HG03103 (cell line): Measurements from ENCODE around the gene SEM1.
"Not testable (repeated sequence)": the region's sequence is repeated elsewhere in the genome, so short reads cannot be mapped to it uniquely, and the experiment has no call there.

Experiments used
- ATAC-seq: cut with Tn5 transposase; IDR thresholded peaks from one replicate; pipeline ENCODE4 v1.9.1; 2021; ENCODE audit warnings: low read depth; ENCODE audit not compliant: unreplicated experiment

SEM1 gene

DNA sequence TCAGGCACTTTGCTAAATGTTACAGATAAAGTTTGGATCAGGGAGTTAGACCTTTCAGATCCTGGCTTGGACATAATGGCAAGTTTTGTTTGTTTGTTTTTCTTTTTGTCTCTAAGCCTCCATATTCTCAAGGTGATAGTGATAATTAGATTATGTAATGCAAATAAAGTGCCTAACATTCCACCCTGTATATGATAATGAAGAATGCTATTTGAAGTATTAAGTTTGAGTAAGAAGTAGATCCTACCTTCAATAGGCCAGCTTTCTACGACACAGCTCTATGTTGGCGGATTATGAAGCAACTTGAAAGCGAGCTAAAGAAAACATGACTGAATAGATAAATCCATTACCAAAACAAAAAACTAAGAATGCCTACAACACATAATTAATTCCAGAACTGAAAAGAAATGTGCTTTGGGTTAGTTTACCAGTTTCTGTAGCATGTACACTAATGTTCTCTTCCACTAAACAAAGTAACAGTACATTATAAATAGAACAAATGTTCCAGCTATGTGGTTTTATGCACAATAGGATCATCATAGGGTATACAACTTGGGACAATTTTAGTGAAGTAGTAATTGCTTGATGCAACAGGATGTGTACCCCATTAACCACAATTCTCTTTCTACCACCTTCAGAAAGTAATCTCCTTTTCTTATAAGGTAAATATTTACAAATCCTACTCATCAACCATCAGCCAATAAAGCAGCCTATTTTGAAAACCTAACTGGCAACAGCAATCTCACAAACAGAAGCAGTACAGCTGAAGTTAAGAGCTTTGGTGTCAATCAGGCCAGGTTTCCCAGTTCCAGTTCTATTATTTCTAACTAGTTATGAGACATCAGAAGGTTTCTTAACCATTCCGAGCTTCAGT is 1.5 kb downstream of the SEM1 start:
- ATAC-seq: no peak

DNA sequence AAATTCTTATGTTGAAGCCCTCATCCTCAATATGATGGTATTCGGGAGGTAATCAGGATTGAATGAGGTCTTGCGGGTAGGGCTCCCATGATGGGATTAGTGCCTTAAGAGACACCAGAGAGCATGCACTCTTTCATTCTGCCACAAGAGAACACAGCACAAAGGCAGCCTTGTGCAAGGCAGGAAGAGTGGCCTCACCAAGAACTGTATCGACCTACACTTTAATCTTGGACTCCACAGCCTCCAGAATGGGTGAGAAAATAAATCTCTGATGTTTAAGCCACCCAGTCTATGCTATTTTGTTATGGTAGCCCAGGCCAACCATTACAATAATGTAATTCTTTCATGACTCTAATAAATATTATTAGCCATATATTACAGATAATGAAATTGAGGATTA is 8.4 kb downstream of the SEM1 start:
- no peak for ATAC-seq

DNA sequence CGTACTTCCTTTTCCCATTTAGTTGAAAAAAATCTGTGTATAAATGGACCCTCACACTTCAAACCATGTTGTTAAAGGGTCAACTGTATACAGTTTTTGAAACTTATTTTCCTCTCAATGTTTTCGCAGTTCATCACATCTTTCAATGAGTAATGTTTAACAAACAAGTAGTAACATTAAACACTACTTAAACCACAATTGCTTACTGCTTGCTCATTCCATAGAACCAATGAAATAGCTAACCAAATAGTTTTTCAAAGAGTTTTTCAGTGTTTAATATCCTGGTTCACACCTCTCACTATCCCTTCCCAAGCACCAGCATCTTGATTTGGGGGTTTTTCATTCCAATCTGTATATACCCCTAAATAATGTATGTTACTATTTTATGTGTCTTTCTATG is 9.1 kb downstream of the SEM1 start:
- ATAC-seq: no peak

DNA sequence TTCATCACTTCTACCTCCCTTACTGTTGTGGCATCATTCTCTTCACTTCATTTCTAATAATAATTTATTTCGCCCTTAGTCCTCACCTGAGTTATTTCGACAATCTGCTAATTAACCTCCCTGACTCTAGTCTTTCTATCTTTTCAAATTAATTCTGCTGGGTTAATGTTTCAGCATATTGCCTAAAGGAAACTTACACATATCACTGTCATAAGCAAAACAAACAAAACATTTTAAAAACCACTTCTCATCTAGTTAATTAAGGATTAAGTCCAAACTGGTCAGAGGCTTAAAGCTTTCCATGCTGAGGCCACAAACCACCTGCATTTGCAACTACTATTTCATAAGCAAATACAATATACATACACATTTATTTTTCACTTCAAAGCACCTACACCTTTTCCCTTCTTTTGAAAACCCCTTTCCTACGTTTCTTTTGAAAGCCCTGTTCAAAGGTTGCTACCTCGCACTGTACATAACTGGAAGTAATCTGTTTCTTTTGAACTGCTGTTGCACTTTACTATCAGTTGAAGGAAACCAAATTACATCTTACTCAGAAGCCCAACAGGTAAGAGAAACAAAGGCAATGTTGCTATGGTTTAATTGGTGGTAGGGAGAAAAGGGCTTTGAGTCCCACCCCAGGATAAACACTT is 10.3 kb downstream of the SEM1 start:
- ATAC-seq: no peak

DNA sequence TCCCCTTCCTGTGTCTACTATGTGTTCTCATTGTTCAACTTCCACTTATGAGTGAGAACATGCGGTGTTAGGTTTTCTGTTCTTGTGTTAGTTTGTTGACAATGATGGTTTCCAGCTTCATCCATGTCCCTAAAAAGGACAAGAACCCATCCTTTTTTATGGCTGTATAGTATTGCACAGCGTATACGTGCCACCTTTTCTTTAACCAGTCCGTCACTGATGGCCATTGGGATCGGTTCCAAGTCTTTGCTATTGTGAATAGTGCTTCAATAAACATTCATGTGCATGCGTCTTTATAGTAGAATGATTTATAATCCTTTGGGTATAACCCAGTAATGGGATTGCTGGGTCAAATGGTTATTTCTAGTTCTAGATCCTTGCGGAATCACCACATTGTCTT is 11.2 kb downstream of the SEM1 start:
- not testable (repeated sequence) for ATAC-seq

DNA sequence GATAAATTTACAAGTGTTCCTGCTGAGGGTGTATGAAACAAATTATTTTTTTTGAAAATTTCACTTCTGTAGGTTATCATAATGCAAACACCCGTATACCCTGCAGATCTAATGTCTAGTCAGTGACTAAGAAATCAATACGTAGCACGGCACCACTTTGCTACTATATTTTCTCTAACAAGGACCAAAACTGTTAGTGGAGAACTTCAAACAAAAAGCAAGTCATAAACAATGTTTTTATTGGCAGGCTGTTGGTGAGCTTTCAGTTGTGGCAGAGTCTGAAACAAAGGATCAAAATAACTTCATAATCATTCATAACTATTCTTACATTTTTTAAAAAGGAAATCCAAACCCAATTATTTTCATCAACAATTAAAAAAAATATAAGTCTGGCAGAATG is 11.8 kb downstream of the SEM1 start:
- ATAC-seq: no peak

DNA sequence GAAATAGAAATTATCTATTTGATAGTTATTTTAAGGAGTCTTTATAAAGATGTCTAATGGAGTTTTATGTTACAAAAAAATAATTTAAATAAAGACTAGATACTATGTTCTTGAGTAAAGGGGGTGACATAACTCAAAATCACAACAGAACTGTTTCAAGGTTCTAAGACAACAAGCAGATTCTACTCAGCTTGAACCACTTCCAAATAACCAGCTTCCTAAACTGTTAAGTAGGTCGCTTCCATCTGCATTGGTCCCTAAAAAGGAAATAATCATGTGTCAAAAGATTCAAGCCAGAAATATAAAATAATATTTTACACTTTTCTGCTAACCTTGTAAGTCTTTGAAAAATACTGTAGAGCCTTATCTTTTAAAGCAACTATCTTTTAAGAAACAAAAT is 14.1 kb downstream of the SEM1 start:
- ATAC-seq: no peak

DNA sequence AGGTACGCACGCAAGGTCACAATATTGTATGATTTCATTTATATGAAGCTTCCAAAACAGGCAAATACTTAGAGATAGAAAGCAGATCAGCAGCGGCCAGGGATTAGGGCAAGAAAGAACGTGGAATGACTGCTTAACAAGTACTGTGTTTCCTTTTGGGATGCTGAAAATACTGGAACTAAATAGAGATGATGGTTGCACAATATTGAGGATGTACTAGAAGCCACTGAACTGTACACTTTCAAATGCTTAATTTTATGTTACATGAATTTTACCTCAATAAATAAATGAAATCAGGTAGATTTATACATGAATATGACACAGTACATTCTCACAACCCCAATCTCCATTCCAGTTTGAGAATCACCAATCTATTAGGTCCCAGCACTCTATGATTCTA is 15.6 kb downstream of the SEM1 start:
- no peak for ATAC-seq

DNA sequence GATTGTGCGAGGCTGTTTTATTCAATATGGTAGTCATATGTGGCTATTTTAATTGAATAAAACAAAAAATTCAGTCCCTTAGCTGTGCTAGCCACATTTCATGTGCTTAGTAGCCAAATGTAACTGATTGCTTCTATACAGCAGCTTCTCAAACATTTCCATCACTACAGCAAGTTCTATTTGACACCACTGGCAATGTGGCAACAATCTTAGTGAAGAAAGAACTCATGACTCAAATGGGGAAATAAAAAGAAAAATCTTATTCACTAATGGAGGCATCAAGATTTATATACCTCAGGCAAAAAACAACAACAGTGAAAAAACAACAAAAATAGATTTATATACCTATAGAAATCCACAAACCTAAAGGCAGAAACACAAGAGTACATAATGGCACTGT is 17.9 kb downstream of the SEM1 start:
- ATAC-seq: no peak

DNA sequence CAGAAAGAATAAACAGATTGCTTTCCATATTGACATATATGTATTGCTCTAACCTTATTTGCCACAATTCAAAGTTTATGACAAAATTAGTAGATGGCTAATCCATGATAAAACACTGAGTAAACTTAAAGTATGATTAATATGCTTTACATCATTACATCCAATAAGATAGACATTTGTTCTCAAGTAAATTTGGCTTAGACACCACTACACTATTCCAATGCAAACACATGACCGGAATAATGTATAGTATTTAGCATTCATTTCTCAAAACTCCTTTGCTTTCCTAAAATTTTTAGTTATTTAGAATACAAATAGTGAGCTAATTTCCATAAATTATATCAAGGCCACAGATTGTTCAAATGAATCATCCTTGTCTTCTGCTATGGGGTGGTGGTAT is 20.2 kb downstream of the SEM1 start:
- no peak for ATAC-seq

DNA sequence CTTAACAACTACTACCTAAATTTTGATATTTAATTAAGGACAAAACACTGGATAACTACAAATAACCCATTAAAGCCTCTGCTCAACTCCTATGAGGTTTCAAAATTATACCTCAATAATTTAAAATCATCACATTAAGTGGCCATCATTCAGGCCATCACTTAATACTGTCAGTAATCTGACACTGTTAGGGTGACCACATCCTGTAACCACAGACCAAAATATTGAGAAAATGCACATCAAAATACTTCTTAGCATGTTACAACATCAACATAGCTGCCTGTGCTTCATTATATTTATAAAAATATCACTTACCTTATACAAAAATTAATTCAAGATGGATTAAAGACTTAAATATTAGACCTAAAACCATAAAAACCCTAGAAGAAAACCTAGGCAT is 23.3 kb downstream of the SEM1 start:
- ATAC-seq: no peak

DNA sequence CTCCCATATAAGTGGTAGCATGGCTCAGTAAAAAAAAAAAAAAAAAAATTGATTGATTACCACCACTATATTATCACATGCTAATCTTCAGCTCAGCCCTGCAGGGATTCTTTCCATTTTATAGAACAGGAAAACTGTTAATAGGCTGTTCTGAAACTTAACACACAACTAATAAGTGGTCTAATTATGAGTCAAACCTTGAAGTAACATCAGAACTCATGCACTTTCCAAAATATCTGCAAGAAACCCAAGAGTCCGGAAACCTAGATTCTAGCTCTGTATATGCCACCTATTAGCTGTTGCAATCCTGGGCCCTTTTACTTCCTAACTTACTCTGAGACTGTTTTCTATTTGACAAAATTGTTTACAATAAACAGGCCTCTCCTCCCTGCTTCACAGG is 23.9 kb downstream of the SEM1 start:
- ATAC-seq: peak; percentile 56

DNA sequence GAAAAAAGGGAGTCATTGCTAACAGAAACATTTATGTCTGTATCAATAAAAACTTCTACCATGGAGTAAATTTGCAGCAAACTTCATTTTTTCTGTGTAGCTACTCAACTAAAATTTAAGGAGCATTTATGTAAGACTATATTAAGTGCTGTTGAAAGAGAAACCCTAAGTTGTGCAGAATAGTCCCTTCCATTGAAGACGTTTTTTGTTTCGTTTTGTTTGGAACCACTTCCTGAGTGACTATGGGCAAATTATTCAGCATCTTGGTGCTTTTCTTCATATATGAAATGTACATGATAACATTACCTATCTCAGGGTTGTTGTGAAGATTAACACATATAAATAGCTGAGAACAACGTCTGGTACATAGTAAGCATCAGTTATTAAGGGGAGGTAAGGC is 24.3 kb downstream of the SEM1 start:
- ATAC-seq: peak; percentile 61

DNA sequence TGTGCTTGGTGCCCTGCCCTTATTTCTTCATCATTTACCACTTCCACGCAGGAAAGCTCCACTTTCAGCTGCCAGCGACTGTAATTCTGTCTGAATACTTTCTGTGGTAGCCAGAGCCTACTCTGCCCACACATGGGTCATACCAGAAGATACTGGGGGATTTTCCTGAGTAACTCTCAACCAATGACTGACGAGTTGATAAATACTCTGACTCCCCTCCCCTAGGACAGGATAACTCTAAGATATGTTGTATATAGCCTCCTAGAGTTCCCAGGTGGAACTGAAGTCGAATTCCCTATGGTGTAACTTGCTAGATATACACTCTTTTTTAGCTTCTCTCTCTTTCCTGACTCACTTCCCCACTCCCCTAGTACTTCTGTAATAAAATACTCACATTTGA is 29.8 kb downstream of the SEM1 start:
- no peak for ATAC-seq

DNA sequence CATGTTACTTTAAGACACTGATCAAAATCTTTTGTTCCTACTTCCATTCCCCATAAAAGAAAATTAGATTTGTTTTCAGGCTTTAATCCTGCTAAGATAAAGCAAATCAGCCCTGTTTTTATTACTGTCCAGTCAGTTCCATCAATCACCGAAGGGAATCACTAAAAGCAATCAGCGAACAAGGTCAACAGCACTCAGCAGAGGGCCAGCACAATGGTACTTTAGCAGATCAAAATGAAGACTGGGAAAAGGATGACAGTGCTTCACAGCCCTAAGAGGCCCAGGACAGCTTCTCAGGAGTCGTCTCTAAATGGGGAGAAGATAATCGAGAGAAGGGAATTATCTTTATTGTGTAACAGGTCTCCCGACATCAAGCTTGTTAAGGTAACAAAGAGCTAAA is 32.7 kb downstream of the SEM1 start:
- ATAC-seq: no peak

DNA sequence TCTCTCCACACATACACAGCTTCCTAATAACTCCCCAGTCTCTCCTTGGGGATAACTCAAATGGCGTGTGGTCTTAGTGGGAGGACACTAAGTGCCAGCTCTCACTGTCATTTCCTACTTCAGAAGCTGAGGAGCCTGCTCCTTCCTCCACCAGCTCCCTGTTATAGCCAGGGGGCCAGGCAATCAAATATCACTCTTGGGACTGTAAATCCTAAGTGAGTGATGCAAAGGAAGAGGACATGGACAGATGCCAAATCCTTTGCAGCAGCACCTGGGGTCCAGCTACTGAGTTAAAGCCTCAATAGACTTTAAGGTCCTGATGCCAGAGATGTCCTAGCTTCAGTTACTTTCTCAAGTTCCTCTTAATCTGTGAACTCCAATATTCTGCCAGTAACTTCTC is 34.1 kb downstream of the SEM1 start:
- no peak for ATAC-seq

DNA sequence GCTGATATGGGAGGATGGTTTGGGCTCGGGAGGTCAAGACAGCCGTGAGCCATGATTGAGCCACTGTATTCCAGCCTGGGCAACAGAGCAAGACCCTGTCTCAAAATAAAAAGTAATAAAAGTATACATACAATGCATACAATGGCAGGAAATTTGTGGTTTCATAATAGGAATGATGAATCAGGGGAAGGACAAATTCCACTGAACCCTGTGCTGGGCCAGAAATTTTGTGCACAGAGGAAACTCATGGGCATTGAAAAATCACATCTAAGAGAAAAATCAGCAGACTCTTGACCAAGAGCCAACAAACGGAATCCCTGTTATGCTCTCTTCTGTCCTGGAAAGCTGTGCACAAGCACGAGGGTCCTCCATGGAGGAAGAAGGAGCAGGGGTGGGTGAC is 35.1 kb downstream of the SEM1 start:
- ATAC-seq: no peak

DNA sequence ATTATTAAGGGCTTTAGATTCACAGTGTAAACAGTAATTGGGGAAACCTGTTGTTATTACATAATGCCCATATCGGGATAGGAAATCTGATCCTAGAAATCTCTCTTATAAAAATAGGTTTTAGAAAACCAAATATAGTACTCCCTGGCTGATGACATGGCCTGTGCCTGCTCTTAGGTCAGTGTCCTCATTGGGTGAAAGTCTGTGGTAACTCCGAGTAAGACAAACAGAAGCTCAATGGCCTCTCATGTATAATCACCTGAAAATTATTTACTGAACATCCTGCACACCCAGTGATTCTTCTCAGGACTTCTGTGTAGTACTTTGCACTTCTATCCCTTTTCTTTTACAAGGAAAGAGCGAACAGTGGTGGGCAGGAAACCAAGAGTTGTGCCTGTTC is 37.8 kb downstream of the SEM1 start:
- no peak for ATAC-seq

DNA sequence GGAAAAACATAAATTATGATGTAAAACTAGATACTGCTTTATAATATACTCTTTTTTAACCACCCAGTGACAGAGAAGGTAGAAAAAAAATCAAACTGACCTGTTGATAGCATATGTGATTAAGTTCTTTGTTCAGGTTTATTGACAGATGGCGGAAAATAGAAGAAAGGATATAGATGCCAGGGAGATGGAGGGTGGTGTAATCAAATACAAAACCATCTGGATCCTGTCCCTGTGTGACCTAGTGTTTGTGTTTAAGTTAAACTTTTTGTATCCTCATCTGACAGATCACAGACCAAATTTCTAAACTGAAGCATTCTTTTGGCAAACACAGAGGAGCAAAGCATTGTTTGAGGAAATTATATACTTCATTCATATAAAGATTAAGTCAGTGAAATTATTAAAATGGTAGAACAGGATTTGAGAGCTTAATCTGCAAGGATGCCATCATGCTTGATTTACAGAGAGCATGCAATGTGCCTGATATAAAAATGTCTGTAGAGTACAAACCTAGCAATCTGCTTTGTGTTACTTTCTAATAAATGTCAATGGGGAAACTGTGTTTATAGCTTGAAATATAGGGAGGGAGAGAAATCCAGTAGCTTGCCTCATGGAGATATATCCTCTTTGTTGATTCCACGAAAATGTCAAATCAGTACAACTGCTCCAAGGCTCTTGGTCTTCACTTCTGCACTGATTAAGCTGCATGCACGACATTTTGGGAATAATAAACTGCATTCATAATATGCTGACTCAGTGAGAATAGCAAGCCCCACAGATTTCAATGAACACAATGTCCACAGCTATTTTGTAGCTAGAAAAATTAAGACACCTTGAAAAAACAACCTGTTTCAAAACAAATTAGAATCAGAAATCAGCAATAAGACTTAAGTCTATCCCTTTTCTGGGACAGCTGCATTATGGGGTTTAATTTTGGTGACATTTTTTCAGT is 39.0 kb downstream of the SEM1 start:
- ATAC-seq: no peak

DNA sequence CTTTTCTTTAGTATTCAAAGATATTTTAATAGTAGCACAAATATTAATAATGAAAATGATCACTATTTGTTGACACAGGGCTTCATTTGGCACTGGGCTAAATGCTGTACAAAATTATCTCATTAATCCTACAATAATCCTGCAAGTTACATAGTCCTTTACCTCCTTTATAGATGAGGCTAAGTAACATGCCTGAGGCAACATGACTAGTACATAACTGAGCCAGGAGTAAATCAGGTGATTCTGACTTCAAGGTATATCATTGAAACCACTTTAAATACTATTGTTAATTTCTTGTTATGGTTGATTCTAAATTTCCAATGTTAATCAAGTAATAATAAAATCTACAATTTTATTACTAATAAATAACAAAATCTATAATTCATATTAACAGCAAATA is 39.8 kb downstream of the SEM1 start:
- no peak for ATAC-seq

DNA sequence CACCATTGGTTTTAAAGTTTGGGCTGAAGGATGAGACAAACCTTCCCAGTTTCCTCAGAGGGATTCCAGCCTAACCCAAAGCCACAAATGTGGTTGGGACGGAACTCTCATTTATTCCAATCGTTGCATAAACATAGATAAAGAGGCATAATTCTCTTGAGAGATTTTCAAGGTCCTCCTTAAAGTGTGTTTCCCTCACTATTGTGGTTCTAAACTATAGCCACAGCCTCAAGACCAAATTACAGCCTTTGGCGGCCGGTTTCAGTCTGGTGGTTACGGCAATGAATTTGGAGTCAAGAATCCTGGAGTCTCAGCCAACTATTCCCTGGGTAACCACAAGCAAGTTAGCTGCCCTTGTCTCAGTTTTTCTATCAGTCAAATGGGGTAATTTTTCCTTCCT is 42.6 kb downstream of the SEM1 start:
- ATAC-seq: no peak
